Esophagus squamous epithelium (tissue), 5 donors: Measurements from ENCODE around the gene ZSWIM4. TPM values are rescaled to one million over a fixed set of nuclear protein-coding genes. Genes with fewer than 3 reads are reported as not detected.

Experiments used
- DNase-seq: peaks from one replicate; lab custom pipeline; 2025; lab: John Stamatoyannopoulos, UW
- H3K27ac ChIP-seq, 4 donors: fragments of 200-600 bp; sonication (generic); one replicate each; pipeline ENCODE4 v1.5.1; 2016 to 2019; ENCODE audit warnings: mild to moderate bottlenecking in 1 of 4
- H3K27me3 ChIP-seq, 4 donors: fragments of 200-600 bp; sonication (generic); 1 replicate in 3 of 4; 2 replicates in 1 of 4; pipeline versions ENCODE4 v1.5.1 to v1.6.0; 2017 to 2021; ENCODE audit warnings: antibody characterized with exemption in 1 of 4
- H3K36me3 ChIP-seq, 3 donors: fragments of 200-600 bp; sonication (generic); one replicate each; pipeline ENCODE4 v1.5.1; 2016 to 2019
- H3K4me1 ChIP-seq, 3 donors: fragments of 200-600 bp; sonication (generic); one replicate each; pipeline ENCODE4 v1.5.1; 2017 to 2019
- H3K4me3 ChIP-seq, 4 donors: fragments of 200-600 bp; sonication (generic); 1 replicate in 3 of 4; 2 replicates in 1 of 4; pipeline ENCODE4 v1.5.1; 2016 to 2019; ENCODE audit warnings: mild to moderate bottlenecking in 2 of 4, moderate library complexity in 1 of 4
- H3K9me3 ChIP-seq, 3 donors: fragments of 200-600 bp; sonication (generic); one replicate each; pipeline ENCODE4 v1.5.1; 2016 to 2019
- CTCF ChIP-seq, 6 experiments: fragments of 450-650 bp in 4 of 6; fragments of 200-600 bp in 2 of 6; sonication (generic) in 2 of 6; IDR thresholded peaks; one replicate each; pipeline ENCODE4 v1.5.1; 2016 to 2019; ENCODE audit warnings: antibody characterized with exemption in 6 of 6, mild to moderate bottlenecking in 4 of 6, moderate library complexity in 4 of 6
- POLR2A ChIP-seq, 4 donors: fragments of 450-650 bp; IDR thresholded peaks; one replicate each; pipeline ENCODE4 v1.6.1; 2017; ENCODE audit warnings: antibody characterized with exemption in 4 of 4, mild to moderate bottlenecking in 4 of 4, moderate library complexity in 3 of 4
- WGBS, 2 donors: methylation state at CpG; one replicate each; pipeline ENCODE4 v1.1.5; 2018; 5-methylcytosine and 5-hydroxymethylcytosine counted together
- intact Hi-C: fragments of 100-400 bp; cut with DNase I; formaldehyde crosslinking; loops from one replicate; pipeline ENCODE4 v1.15.0; 2022
- total RNA-seq, 4 donors: library from RNA; depleted of rRNA; stranded (reverse); fragments of >200 nt; gene quantifications; one replicate each; pipeline ENCODE4 v1.1.0, GENCODE V29; 2016
- donor health status: DM: yes; HTN: yes; CAD: no.

ZSWIM4 gene
- total RNA-seq, 4 donors from 2014 or later = 7.2 to 41.4 (median 16.9) TPM

GRCh38 chr19:13794398-13794756 is 866 bp upstream of the ZSWIM4 start:
- no peak for DNase-seq
- Histone ChIP-seq H3K4me3 (peak overlapping the region; percentile 79 to 91 (median 88)), H3K36me3 (peaks cover 0 to under 1% (median 0%) of the 10 kb centered on the region in 3 donors), H3K27me3 (no peaks in the 10 kb centered on the region), H3K4me1 (peaks cover 18 to 55% (median 25%) of the 10 kb centered on the region in 3 donors), H3K9me3 (no peaks in the 10 kb centered on the region), H3K27ac (peak overlapping the region; percentile 95 to 100 (median 99))
- WGBS, 2 donors = 6 to 9% methylated on average over 7 to 8 of the region's 8 CpGs
- TF ChIP-seq CTCF (IDR thresholded peaks at IDR 0.05) (no peak), POLR2A (IDR thresholded peaks at IDR 0.05) (no peak)
- intact Hi-C loops = no loop called here

- no peaks in the 10 kb centered on the region for H3K9me3 ChIP-seq
- no peak for TF ChIP-seq CTCF (IDR thresholded peaks at IDR 0.05)
- no peak for TF ChIP-seq POLR2A (IDR thresholded peaks at IDR 0.05)
- whole genome bisulfite sequencing, 2 donors = 4 to 9% methylated on average over 11 to 18 of the region's 42 CpGs
- no peaks in the 10 kb centered on the region for H3K27me3 ChIP-seq
- H3K27ac ChIP-seq = peak overlapping the region; percentile 95 to 100 (median 99)
- H3K4me1 ChIP-seq = peaks cover 18 to 48% (median 25%) of the 10 kb centered on the region in 3 donors
- peak overlapping the region; percentile 79 to 91 (median 88) for H3K4me3 ChIP-seq
- intact Hi-C loops = loop anchor here (5.0 kb wide), 1 partner anchor 42 kb away; no protein-coding TSS in a partner anchor
- peaks cover 0 to 10% (median 0%) of the 10 kb centered on the region in 3 donors for H3K36me3 ChIP-seq
- DNase-seq = no peak
These were observed 505 bp downstream of the ZSWIM4 start for GRCh38 chr19:13795595-13796300.

- Histone ChIP-seq H3K4me3 (peak overlapping the region; percentile 79 to 91 (median 88)), H3K36me3 (peaks cover 0 to 17% (median 0%) of the 10 kb centered on the region in 3 donors), H3K27me3 (no peaks in the 10 kb centered on the region), H3K9me3 (no peaks in the 10 kb centered on the region), H3K4me1 (peaks cover 18 to 48% (median 25%) of the 10 kb centered on the region in 3 donors), H3K27ac (peak overlapping the region; percentile 95 to 100 (median 99))
- 2 to 9% methylated on average over 8 to 11 of the region's 12 CpGs for WGBS, 2 donors
- TF ChIP-seq POLR2A (IDR thresholded peaks at IDR 0.05) (peak in 1 of 4 donors; percentile 15), CTCF (IDR thresholded peaks at IDR 0.05) (peak in 1 of 6 experiments; percentile 2)
- intact Hi-C loops = loop anchor here (5.0 kb wide), 1 partner anchor 41 kb away; no protein-coding TSS in a partner anchor
- DNase-seq = no peak
These were observed 1.2 kb downstream of the ZSWIM4 start for GRCh38 chr19:13796301-13797057.

- no peaks in the 10 kb centered on the region for H3K27me3 ChIP-seq
- H3K4me3 ChIP-seq = peak overlapping the region; percentile 79 to 91 (median 88)
- no peaks in the 10 kb centered on the region for H3K9me3 ChIP-seq
- peaks cover 18 to 48% (median 25%) of the 10 kb centered on the region in 3 donors for H3K4me1 ChIP-seq
- 77% methylated on average over 2 of the region's 4 CpGs; no CpG with 5 or more reads in 1 of the 2 donors for WGBS, 2 donors
- peak overlapping the region; percentile 95 to 100 (median 99) for H3K27ac ChIP-seq
- peaks cover 0 to 19% (median 0%) of the 10 kb centered on the region in 3 donors for H3K36me3 ChIP-seq
- DNase-seq = no peak
- TF ChIP-seq CTCF (IDR thresholded peaks at IDR 0.05) = no peak
- TF ChIP-seq POLR2A (IDR thresholded peaks at IDR 0.05) = no peak
- intact Hi-C loops = loop anchor here (5.0 kb wide), 1 partner anchor 40 kb away; no protein-coding TSS in a partner anchor
These were observed 1.8 kb downstream of the ZSWIM4 start for GRCh38 chr19:13797058-13797440.
